ENCODE measurements around the gene TRIM75. TPM values are rescaled to one million over a fixed set of nuclear protein-coding genes. Genes with fewer than 3 reads are reported as not detected.

Gene TRIM75
- polyA plus RNA-seq, 1 donor from 2014 or later = not detected

DNA sequence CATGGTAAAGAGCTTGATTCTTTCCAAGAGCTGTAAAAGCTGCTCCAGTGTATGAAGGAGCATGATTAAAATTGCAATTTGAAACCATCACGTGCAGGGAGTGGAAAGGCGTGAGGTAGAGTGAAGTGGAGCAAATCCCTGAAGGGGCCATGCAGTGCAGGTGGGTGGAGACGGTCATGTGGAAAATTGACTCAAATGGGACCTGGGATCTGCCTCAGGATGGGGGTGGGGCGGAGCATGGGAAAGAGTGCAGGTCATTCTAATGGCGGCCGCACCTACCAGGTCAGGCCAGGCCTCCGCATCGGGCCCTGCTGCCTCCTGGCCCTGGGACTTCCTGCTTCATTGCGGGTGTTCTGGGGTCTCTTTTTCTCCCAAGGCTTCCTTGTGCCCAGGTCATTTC is 47.2 kb upstream of the TRIM75 start:
- H3K9me2 ChIP-seq (ENCODE audit: insufficient read depth, low read length) = no peaks in the 10 kb centered on the region
- H3K27ac ChIP-seq (ENCODE audit: low read length) = no peak overlapping the region
- no peaks in the 10 kb centered on the region for H3F3A ChIP-seq (ENCODE audit: insufficient read depth, low read length, poor library complexity, severe bottlenecking)
- no peak overlapping the region for H3K4me2 ChIP-seq (ENCODE audit: low read length)
- no peak for TF ChIP-seq EZH2 (IDR thresholded peaks at IDR 0.05; ENCODE audit: borderline replicate concordance, insufficient read depth, low read length, poor library complexity, severe bottlenecking)
- no peak for TF ChIP-seq SMC3 (conservative IDR thresholded peaks at IDR 0.05; ENCODE audit: poor library complexity)
- TF ChIP-seq EP300 (conservative IDR thresholded peaks at IDR 0.05; ENCODE audit: poor library complexity, severe bottlenecking) = no peak
- H4K20me1 ChIP-seq (ENCODE audit: insufficient read depth) = no peaks in the 10 kb centered on the region
- H3K9me3 ChIP-seq (ENCODE audit: low read length) = no peaks in the 10 kb centered on the region
- no peaks in the 10 kb centered on the region for H3K36me3 ChIP-seq (ENCODE audit: insufficient read depth, low read length)
- no peaks in the 10 kb centered on the region for H3K79me2 ChIP-seq (replicated peaks; ENCODE audit: insufficient read depth, low read length)
- no peak overlapping the region for H3K4me3 ChIP-seq (ENCODE audit: low read length)
- H2AFZ ChIP-seq (ENCODE audit: low read depth, low read length) = no peak overlapping the region
- H3K9ac ChIP-seq (ENCODE audit: low read length) = no peak overlapping the region
- no peaks in the 10 kb centered on the region for H3K27me3 ChIP-seq (ENCODE audit: insufficient read depth, low read depth, low read length)

DNA sequence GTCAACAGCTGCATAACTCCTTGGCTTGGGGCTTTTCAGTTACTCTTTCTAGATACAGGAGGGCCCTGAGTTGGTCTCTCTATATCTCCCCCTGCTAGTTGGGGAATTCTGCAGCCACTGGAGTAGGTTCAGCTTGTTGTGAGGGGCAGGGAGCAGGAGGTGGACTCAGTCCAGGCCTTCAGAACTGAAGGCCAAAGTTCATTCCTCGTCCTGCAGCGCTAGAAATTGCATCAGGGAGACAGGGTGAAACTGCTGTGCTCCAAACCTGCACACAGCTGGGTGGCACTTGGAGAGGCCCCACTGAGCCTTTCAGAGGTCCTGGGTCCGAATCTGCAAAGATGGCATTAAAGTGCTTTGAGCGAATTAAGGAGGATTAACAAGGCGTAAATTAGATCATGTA is 46.8 kb upstream of the TRIM75 start:
- Histone ChIP-seq H3F3A (ENCODE audit: insufficient read depth, low read length, poor library complexity, severe bottlenecking) (no peaks in the 10 kb centered on the region), H3K27ac (ENCODE audit: low read length) (no peak overlapping the region), H4K20me1 (ENCODE audit: insufficient read depth) (no peaks in the 10 kb centered on the region), H3K9ac (ENCODE audit: low read length) (no peak overlapping the region), H3K9me2 (ENCODE audit: insufficient read depth, low read length) (no peaks in the 10 kb centered on the region), H2AFZ (ENCODE audit: low read depth, low read length) (no peak overlapping the region), H3K79me2 (replicated peaks; ENCODE audit: insufficient read depth, low read length) (no peaks in the 10 kb centered on the region), H3K36me3 (ENCODE audit: insufficient read depth, low read length) (no peaks in the 10 kb centered on the region), H3K27me3 (ENCODE audit: insufficient read depth, low read depth, low read length) (no peaks in the 10 kb centered on the region), H3K4me2 (ENCODE audit: low read length) (no peak overlapping the region), H3K9me3 (ENCODE audit: low read length) (no peaks in the 10 kb centered on the region), H3K4me3 (ENCODE audit: low read length) (no peak overlapping the region)
- no peak for TF ChIP-seq TAF1 (IDR thresholded peaks at IDR 0.05; ENCODE audit: low read depth)
- no peak for TF ChIP-seq POLR2AphosphoS5 (IDR thresholded peaks at IDR 0.05)
- TF ChIP-seq, protein P1, sequence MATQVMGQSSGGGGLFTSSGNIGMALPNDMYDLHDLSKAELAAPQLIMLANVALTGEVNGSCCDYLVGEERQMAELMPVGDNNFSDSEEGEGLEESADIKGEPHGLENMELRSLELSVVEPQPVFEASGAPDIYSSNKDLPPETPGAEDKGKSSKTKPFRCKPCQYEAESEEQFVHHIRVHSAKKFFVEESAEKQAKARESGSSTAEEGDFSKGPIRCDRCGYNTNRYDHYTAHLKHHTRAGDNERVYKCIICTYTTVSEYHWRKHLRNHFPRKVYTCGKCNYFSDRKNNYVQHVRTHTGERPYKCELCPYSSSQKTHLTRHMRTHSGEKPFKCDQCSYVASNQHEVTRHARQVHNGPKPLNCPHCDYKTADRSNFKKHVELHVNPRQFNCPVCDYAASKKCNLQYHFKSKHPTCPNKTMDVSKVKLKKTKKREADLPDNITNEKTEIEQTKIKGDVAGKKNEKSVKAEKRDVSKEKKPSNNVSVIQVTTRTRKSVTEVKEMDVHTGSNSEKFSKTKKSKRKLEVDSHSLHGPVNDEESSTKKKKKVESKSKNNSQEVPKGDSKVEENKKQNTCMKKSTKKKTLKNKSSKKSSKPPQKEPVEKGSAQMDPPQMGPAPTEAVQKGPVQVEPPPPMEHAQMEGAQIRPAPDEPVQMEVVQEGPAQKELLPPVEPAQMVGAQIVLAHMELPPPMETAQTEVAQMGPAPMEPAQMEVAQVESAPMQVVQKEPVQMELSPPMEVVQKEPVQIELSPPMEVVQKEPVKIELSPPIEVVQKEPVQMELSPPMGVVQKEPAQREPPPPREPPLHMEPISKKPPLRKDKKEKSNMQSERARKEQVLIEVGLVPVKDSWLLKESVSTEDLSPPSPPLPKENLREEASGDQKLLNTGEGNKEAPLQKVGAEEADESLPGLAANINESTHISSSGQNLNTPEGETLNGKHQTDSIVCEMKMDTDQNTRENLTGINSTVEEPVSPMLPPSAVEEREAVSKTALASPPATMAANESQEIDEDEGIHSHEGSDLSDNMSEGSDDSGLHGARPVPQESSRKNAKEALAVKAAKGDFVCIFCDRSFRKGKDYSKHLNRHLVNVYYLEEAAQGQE (IDR thresholded peaks at IDR 0.05; ENCODE audit: borderline replicate concordance) = no peak
- no peak for TF ChIP-seq EZH2 (IDR thresholded peaks at IDR 0.05; ENCODE audit: borderline replicate concordance, insufficient read depth, low read length, poor library complexity, severe bottlenecking)

DNA sequence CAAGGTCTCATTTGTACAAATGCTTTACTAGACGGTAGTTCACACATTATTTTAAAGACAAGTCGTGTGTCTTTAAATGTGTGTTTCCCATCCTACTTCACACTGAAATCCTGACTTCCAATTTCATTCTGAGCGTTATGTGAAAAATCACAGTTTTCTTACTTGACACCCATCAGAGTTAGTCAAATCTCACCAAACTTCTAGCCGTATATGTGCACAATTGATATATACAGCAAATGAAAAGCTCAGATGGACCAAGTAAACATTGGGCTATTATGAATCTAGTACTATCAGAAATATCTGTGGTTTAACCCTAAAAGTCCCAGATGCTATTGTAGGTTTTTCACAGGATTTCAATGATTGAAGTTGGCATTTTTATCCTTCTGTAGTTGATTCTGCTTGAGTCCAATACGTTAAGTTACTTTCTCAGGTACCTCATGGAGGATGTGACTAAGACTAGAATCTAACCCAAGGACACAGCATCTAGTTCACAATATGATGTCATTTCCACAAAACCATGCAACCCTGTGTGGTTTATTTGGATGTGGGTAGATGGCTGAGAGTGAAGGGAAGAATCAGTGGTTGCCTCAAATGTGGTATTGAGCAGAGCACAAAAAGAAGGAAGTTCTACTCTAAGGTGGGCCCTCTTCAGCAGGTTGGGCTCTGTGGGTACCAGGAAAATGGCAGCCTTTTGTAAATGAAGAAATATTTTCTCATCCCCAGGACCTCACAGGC is 44.0 kb upstream of the TRIM75 start:
- Histone ChIP-seq H2AFZ (ENCODE audit: low read depth, low read length) (no peak overlapping the region), H3K27ac (ENCODE audit: low read length) (no peak overlapping the region), H3K9me3 (ENCODE audit: low read length) (no peaks in the 10 kb centered on the region), H3K4me2 (ENCODE audit: low read length) (no peak overlapping the region), H3F3A (ENCODE audit: insufficient read depth, low read length, poor library complexity, severe bottlenecking) (no peaks in the 10 kb centered on the region), H3K9me2 (ENCODE audit: insufficient read depth, low read length) (no peaks in the 10 kb centered on the region), H3K4me3 (ENCODE audit: low read length) (no peak overlapping the region), H3K36me3 (ENCODE audit: insufficient read depth, low read length) (no peaks in the 10 kb centered on the region), H3K9ac (ENCODE audit: low read length) (no peak overlapping the region), H4K20me1 (ENCODE audit: insufficient read depth) (no peaks in the 10 kb centered on the region), H3K27me3 (ENCODE audit: insufficient read depth, low read depth, low read length) (no peaks in the 10 kb centered on the region), H3K79me2 (replicated peaks; ENCODE audit: insufficient read depth, low read length) (no peaks in the 10 kb centered on the region)
- TF ChIP-seq, protein P2, sequence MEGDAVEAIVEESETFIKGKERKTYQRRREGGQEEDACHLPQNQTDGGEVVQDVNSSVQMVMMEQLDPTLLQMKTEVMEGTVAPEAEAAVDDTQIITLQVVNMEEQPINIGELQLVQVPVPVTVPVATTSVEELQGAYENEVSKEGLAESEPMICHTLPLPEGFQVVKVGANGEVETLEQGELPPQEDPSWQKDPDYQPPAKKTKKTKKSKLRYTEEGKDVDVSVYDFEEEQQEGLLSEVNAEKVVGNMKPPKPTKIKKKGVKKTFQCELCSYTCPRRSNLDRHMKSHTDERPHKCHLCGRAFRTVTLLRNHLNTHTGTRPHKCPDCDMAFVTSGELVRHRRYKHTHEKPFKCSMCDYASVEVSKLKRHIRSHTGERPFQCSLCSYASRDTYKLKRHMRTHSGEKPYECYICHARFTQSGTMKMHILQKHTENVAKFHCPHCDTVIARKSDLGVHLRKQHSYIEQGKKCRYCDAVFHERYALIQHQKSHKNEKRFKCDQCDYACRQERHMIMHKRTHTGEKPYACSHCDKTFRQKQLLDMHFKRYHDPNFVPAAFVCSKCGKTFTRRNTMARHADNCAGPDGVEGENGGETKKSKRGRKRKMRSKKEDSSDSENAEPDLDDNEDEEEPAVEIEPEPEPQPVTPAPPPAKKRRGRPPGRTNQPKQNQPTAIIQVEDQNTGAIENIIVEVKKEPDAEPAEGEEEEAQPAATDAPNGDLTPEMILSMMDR (IDR thresholded peaks at IDR 0.05; ENCODE audit: poor library complexity, severe bottlenecking) = no peak
- TF ChIP-seq SMC3 (conservative IDR thresholded peaks at IDR 0.05; ENCODE audit: poor library complexity) (no peak), POLR2AphosphoS5 (IDR thresholded peaks at IDR 0.05) (no peak), TAF1 (IDR thresholded peaks at IDR 0.05; ENCODE audit: low read depth) (no peak), EP300 (conservative IDR thresholded peaks at IDR 0.05; ENCODE audit: poor library complexity, severe bottlenecking) (no peak), MXI1 (conservative IDR thresholded peaks at IDR 0.05; ENCODE audit: poor library complexity, severe bottlenecking) (no peak), RAD21 (conservative IDR thresholded peaks at IDR 0.05) (no peak), EZH2 (IDR thresholded peaks at IDR 0.05; ENCODE audit: borderline replicate concordance, insufficient read depth, low read length, poor library complexity, severe bottlenecking) (no peak)
- TF ChIP-seq, protein P1 (IDR thresholded peaks at IDR 0.05; ENCODE audit: borderline replicate concordance) = no peak
